Gastroesophageal sphincter (tissue), 4 donors: Measurements from ENCODE around the gene E2F1. TPM values are rescaled to one million over a fixed set of nuclear protein-coding genes. Genes with fewer than 3 reads are reported as not detected.
A peak's percentile ranks its signal among the peaks of the same experiment; 100 is the strongest.

ENCODE experiments used
- ATAC-seq: fragments of 150-250 bp; one replicate; pipeline ENCODE4 v1.9.1; 2016; ENCODE audit warnings: mild to moderate bottlenecking, moderate library complexity
- H3K27ac ChIP-seq, 4 donors: fragments of 200-600 bp; sonication (generic) in 3 of 4; 1 replicate in 3 of 4; 2 replicates in 1 of 4; pipeline ENCODE4 v1.5.1; 2016 to 2019
- H3K27me3 ChIP-seq: fragments of 200-600 bp; sonication (generic); one replicate; pipeline ENCODE4 v1.5.1; 2019
- H3K36me3 ChIP-seq, 2 donors: fragments of 200-600 bp; sonication (generic); one replicate each; pipeline ENCODE4 v1.5.1; 2019; ENCODE audit warnings: control low read depth in 1 of 2
- H3K4me1 ChIP-seq, 3 donors: fragments of 200-600 bp; sonication (generic); 1 replicate in 2 of 3; 2 replicates in 1 of 3; pipeline ENCODE4 v1.5.1; 2016 to 2019; ENCODE audit warnings: control low read depth in 2 of 3
- H3K4me3 ChIP-seq, 2 donors: fragments of 200-600 bp; sonication (generic); one replicate each; pipeline ENCODE4 v1.5.1; 2019; ENCODE audit warnings: mild to moderate bottlenecking in 1 of 2, moderate library complexity in 1 of 2
- H3K9me3 ChIP-seq, 3 donors: fragments of 200-600 bp; sonication (generic); one replicate each; pipeline ENCODE4 v1.5.1; 2017 to 2019; ENCODE audit warnings: control low read depth in 2 of 3
- CTCF ChIP-seq, 4 experiments: fragments of 200-600 bp in 2 of 4; fragments of 450-650 bp in 2 of 4; sonication (generic) in 1 of 4; IDR thresholded peaks; one replicate each; pipeline ENCODE4 v1.5.1; 2017 to 2019; ENCODE audit warnings: antibody characterized with exemption in 4 of 4, mild to moderate bottlenecking in 2 of 4, moderate library complexity in 2 of 4
- EP300 ChIP-seq: sonication (generic); formaldehyde crosslinking; IDR thresholded peaks from one replicate; pipeline ENCODE4 v1.6.1; 2017; ENCODE audit warnings: antibody characterized with exemption, mild to moderate bottlenecking
- POLR2A ChIP-seq, 2 donors: fragments of 450-650 bp; IDR thresholded peaks; one replicate each; pipeline ENCODE4 v1.6.1; 2017; ENCODE audit warnings: antibody characterized with exemption in 2 of 2, mild to moderate bottlenecking in 2 of 2, moderate library complexity in 1 of 2
- POLR2AphosphoS5 ChIP-seq: sonication (generic); formaldehyde crosslinking; IDR thresholded peaks from one replicate; pipeline ENCODE4 v1.6.1; 2017; ENCODE audit warnings: antibody characterized with exemption
- WGBS, 2 donors: methylation state at CpG; one replicate each; pipeline ENCODE4 v1.1.5; 2018; ENCODE audit warnings: low coverage in 1 of 2; 5-methylcytosine and 5-hydroxymethylcytosine counted together
- total RNA-seq, 4 donors: library from RNA; depleted of rRNA; stranded (reverse); fragments of >200 nt; gene quantifications; one replicate each; pipeline ENCODE4 v1.1.0, GENCODE V29; 2016

The E2F1 gene
- total RNA-seq, 4 donors from 2014 or later = 0.57 to 4.4 (median 1.5) TPM

DNA sequence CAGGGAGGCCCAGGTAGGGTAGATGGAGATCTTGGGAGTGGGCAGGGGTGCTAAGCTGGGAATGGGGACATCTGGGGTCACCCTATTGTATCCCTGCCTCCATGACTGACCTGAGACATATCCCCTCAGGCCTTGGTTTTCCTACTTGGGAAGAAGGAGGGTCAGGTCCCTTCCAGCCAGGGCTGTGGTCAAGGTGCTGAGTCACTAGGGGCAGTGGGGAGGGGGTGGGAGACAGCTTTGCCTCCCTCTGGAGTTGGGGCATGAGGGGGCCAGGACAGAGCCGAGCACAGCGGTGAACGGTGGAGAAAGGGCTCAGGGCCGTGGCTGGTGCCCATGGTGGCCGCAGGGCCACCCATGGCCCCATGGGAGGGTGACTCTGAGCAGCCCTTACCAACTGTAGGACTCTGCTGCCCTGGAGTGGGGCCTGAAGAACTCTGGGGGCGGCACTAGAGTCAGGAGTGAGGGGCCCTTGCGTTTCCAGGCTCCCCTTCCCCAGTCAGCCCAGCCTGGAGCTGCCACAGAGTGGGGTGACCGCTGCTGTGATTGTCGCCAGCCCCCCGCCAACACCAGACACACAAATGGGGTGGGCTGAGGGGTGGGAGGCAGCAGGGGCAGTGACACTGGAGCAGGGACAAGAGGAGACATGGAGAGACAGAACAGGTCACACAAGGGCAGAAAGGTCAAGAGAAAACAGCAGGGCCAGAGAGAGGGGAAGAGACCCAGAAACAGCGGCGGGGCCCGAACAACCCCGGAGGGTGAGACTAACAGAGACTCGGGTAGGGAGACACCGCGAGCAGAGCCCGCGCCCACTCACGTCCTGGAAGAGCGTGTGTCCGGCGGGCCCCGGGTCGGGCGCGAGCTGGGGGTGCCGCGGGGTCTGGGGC is 12.5 kb downstream of the E2F1 start:
- Histone ChIP-seq H3K4me3 (peak overlapping the region; percentile 56 to 90), H3K36me3 (peaks cover 0 to 31% of the 10 kb centered on the region in 2 donors), H3K27ac (peak overlapping the region; percentile 68 to 97 (median 94)), H3K9me3 (no peaks in the 10 kb centered on the region), H3K4me1 (peaks cover 0 to 92% (median 42%) of the 10 kb centered on the region in 3 donors), H3K27me3 (no peaks in the 10 kb centered on the region)
- ATAC-seq = no peak
- WGBS, 2 donors = 4% methylated on average over 15 of the region's 29 CpGs; no CpG with 5 or more reads in 1 of the 2 donors
- TF ChIP-seq CTCF (IDR thresholded peaks at IDR 0.05) = no peak
- TF ChIP-seq POLR2AphosphoS5 = no peak
- no peak for TF ChIP-seq EP300
- TF ChIP-seq POLR2A (IDR thresholded peaks at IDR 0.05) = no peak

DNA sequence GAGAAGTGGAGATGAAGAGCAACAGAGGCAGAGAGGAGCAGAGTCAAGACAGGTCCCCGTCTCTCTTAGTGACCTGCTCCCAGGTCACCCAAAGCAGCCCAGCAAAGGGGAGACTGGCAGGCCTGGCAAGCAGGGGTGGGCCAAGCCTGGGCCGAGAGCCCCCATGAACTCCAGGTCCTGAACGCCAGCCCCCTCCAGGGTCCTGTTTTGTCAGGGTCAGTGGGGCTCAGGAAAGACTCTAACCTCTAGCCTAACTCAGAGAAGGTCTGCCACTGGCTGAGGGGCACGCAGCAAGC is 13.1 kb downstream of the E2F1 start:
- Histone ChIP-seq H3K36me3 (peaks cover 0 to 36% of the 10 kb centered on the region in 2 donors), H3K27ac (peak overlapping the region; percentile 68 to 97 (median 94)), H3K4me1 (peaks cover 0 to 92% (median 45%) of the 10 kb centered on the region in 3 donors), H3K4me3 (peak overlapping the region; percentile 56 to 90), H3K27me3 (no peaks in the 10 kb centered on the region), H3K9me3 (no peaks in the 10 kb centered on the region)
- no CpG with 5 or more reads among the region's 4 CpGs for WGBS, 2 donors
- TF ChIP-seq POLR2A (IDR thresholded peaks at IDR 0.05) (no peak), CTCF (IDR thresholded peaks at IDR 0.05) (no peak), EP300 (no peak), POLR2AphosphoS5 (no peak)
- no peak for ATAC-seq

- 25% methylated on average over 4 of the region's 17 CpGs; no CpG with 5 or more reads in 1 of the 2 donors for WGBS, 2 donors
- Histone ChIP-seq H3K27me3 (no peaks in the 10 kb centered on the region), H3K27ac (peak overlapping the region in 3 of 4 donors; percentile 93 to 97 (median 95)), H3K4me3 (peak overlapping the region; percentile 56 to 90), H3K4me1 (peaks cover 0 to 95% (median 46%) of the 10 kb centered on the region in 3 donors), H3K36me3 (peaks cover 0 to 36% of the 10 kb centered on the region in 2 donors), H3K9me3 (no peaks in the 10 kb centered on the region)
- ATAC-seq = no peak
- TF ChIP-seq CTCF (IDR thresholded peaks at IDR 0.05) = no peak
- TF ChIP-seq POLR2A (IDR thresholded peaks at IDR 0.05) = no peak
- TF ChIP-seq EP300 = no peak
These were observed 13.6 kb downstream of the E2F1 start for GRCh38 chr20:33672426-33673113.

- no peak for ATAC-seq
- TF ChIP-seq CTCF (IDR thresholded peaks at IDR 0.05) = no peak
- no peak for TF ChIP-seq POLR2A (IDR thresholded peaks at IDR 0.05)
- no peak for TF ChIP-seq EP300
- no peak for TF ChIP-seq POLR2AphosphoS5
- H3K4me1 ChIP-seq = peaks cover 0 to 95% (median 40%) of the 10 kb centered on the region in 3 donors
- H3K27me3 ChIP-seq = no peaks in the 10 kb centered on the region
- H3K27ac ChIP-seq = peak overlapping the region in 3 of 4 donors; percentile 93 to 97 (median 95)
- no peaks in the 10 kb centered on the region for H3K9me3 ChIP-seq
- peaks cover 0 to 36% of the 10 kb centered on the region in 2 donors for H3K36me3 ChIP-seq
- no peak overlapping the region for H3K4me3 ChIP-seq
- WGBS, 2 donors = 72 to 83% methylated on average over 3 to 6 of the region's 8 CpGs
These were observed 14.5 kb downstream of the E2F1 start for GRCh38 chr20:33671573-33672288.
